ENCODE data around the gene SLC23A2.
"Not testable (repeated sequence)": the region's sequence is repeated elsewhere in the genome, so short reads cannot be mapped to it uniquely, and the experiment has no call there.

The SLC23A2 gene

DNA sequence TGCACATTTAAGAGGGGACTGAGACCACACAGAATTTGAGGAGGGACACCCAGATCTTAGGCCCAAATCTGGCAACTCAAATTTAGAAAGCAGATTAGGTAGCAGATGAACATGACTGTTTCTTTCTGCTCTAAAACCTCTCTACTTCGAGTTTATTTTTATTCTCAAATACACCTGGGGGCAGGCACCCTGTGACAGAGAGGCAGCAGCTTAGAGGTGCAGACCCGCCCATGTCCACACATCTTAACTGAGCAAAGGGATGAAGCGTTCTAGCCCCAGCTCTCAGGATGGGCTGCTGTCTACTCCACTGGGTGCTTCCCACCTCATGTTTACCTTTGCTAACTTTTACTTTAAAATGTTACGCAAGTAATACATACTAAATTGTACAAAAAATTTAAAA lies 125.0 kb downstream of the SLC23A2 start:
- DNase-seq (ENCODE audit: low read depth) = no peak

DNA sequence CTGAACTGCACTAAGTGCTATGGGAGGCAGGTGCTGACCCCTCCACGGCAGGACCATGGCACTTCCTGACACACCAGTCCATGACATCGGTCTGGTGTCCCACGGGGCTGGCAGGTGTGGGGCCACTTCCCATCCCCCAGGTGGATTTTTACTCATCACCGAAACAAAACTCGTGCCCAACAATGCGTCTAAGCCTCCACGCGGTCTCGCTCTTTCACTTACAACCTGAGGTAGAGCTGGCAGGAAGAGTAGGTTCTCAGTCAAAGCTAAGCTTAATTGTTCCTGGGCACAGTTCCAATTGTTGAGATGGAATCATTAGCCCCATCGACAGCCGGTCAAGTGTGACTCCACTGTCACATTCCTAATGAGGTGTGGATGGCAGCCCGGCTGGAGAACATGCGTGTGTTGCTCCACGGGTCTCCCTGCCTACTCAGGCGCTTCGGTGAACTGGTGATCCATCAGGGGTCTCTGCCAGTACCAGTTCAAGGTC lies 125.7 kb downstream of the SLC23A2 start:
- no peak for DNase-seq (ENCODE audit: low read depth)

DNA sequence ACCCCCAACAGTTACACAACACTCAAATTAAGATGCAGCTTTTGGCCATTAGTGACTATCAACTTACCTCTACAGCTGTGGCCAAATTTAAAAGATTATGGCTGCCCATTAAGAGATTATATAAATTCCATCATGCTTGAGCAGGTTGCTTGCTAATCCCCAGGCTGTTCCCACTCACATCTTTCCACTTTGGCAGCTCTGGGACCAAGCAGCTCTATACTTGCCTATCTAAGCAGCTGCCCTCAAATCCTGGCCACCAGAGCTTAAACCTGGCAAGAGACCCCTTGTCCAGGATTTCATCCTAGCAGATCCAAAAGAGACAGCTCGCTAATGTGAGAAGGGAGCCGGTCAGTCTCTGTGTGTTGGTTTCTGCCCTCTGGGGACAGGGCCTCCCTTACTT lies 127.9 kb downstream of the SLC23A2 start:
- DNase-seq (ENCODE audit: low read depth) = no peak

DNA sequence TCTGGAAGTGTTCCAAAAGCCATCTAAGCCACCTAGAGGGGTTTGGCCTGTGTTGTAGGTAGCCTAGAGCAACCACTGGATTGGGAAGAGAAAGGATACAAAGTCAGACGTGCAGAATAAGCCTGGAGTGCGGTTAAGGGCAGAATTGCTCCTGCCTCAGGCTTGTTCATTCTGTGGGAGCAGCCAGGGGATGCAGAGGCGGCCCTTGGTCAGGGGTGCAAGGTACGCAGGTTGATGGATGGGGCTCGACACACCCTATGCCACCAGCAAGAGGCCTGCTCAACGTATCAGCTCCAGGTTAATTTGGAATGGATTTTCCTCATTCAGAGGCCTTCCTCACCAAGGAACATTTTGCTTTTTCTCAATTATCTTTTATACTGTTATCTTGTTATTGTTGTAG lies 129.8 kb downstream of the SLC23A2 start:
- no peak for DNase-seq (ENCODE audit: low read depth)

DNA sequence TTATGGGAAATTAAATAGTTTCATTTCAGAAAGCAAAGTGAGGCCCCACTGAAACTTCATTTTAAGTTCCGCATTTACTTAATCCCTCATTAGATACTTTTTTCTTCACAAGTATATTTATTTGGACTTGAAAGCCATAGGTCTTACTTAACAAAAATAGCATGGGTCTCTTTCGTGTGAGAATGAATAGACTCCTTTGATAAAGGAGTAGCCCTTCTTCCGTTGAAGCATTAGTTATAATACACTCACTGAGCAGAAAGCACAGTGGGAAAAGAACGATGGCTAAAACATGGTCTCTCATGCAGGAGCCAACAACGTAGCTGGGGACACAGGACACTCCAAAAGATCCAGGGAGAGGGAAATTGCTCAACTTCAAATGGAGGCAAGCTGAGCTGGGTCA lies 130.4 kb downstream of the SLC23A2 start:
- no peak for DNase-seq (ENCODE audit: low read depth)

DNA sequence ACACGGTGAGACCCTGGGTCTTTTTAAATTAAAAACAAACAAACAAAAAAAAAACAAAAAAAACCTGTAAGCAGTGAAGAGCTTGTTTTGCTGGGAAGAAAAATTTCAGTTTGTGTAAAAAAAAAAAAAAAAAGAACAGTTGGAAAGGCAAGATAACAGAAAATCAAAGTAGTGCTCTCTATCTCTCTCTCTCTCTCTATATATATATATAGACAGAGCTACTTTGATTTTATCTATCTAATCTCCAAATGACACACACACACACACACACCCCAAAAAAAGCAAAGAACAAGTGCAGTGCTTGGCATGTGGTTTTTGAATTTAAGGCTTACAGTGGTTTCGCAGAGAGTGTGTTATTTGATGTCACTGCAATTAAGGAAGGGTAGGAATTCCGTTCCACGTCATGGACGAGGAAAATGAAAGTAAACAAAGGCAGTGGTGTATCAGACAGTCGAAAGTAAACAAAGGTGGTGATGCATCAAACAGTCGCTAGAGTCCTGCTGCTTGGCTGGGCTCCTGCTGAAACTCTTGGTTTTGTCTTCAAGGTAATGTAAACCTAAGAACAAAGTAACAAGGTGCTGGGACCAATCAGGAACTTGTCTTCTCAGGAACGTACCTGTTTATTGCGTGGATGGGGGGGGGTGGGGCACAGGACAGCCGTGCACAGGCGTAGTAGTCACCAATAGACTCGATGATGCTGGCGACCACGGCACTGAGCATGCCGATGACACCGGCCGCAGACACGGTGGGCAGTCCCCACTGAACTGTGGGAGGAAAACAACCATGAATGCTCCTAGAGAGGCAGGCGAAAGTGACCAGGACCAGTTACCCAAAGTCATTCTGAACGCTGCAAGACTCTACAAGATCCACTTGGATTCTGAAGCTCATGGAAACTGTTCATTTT lies 131.8 kb downstream of the SLC23A2 start:
- DNase-seq (ENCODE audit: low read depth) = no peak

DNA sequence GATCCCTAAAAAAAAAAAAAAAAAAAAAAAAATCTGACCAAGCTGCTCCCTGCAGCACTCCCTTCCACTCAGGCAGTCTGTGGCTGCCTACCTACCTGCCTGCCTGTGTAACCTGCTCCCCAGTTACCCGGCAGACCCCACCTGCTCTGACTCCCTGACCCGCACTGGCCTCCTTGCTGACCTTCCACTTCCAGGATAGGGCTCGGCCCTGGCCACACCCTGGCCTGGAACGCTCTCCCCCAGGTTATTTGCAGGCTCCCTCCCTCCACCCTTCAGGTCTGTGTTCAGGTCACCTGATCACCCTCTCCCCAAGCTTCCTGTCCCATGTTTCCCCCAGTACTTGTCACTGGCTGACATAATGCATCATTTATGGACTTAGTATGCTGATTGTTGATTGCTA lies 134.3 kb downstream of the SLC23A2 start:
- no peak for DNase-seq (ENCODE audit: low read depth)

DNA sequence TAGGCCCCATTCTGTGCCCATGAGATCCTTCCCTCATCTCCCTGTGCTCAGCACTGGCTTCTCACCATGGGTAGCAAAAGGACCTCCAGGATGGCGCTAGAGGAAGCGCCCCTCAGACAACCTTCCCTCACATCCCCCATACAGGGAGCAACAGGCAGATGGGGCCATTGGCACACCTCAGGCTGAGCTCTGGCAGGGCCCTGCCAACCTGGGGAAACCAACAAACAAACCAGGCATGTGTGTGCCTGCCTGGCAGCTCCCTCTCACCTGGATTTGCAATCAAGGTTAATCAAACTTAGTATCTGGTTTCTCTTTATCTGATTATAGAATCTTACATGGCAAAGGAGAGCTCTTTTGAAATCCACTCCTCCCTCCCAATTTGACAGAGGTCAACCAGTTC lies 134.9 kb downstream of the SLC23A2 start:
- no peak for DNase-seq (ENCODE audit: low read depth)

DNA sequence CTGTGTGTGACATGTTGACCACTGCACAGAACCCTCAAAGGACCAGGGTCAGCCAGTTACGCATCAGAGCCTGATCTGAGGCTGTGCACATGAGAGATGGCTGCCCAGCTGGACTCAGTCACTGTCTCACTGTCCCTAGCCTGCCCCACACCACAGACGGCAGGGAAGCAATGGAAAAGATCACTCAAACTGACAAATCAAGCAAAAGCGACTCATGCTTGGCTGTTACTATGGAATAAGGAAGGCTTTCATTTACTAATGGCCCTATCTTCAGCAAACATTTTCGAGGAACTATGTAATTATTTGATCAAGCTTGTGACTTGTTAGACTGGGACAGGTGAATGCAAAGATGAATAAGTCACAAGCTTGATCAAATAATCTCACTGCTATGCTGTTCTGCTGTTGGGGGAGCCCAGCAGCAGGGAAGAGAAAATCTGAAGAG lies 137.0 kb downstream of the SLC23A2 start:
- DNase-seq (ENCODE audit: low read depth) = no peak

DNA sequence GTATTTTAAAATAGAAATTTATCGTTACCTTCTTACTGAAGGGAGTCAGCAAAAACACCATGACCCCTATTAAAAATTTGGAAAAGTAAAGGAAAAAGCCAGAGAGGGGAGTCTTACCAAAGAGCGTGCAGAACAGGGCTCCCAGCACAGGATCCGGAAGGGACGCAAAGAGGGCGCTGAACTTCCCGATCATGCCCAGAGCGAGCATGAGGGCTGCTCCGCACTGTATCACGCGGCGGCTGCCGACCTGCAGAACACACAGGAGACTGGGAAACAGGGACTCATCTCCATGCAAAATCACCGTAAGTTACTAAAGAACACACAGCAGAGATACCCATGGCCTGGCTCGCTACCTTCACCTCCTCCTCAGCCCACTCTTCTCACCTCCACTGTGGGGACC lies 138.6 kb downstream of the SLC23A2 start:
- DNase-seq (ENCODE audit: low read depth) = no peak

DNA sequence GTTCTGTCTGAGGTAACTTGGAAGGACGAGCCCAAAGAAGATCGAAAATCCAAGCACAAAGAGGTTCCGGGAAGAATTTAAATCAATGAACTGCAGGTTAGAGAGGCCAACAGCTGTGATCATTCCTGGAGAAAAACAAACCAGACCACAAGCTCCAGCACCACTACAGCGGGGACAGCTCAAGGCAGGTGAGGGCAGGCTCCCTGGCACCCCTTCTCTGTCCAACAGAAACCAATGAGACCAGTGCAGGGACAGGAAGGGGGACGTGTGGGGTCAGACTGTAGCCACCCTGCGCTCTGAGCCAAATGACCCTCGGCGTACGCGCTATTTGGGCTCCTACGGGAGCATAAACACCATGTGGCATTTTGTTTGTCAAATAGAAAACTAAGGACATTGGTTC lies 139.3 kb downstream of the SLC23A2 start:
- no peak for DNase-seq (ENCODE audit: low read depth)

DNA sequence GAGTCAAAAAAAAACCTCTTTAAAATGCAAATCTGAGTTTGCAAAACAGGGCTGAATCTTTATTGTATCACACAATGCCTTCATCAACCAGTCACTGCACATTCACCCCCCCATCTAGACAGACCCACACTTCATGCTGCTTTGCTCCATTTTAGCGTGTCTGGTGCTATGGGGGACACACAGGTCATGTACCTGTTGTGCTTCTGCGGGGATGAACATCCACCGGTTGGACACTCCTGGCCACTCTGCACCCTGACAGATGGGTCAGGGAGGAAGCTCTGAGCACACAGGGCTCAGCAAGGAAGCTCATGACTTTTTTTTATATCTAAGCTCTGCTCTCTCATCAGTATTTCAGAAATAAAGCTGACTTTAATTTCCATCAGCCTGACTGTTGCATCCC lies 143.3 kb downstream of the SLC23A2 start:
- no peak for DNase-seq (ENCODE audit: low read depth)

DNA sequence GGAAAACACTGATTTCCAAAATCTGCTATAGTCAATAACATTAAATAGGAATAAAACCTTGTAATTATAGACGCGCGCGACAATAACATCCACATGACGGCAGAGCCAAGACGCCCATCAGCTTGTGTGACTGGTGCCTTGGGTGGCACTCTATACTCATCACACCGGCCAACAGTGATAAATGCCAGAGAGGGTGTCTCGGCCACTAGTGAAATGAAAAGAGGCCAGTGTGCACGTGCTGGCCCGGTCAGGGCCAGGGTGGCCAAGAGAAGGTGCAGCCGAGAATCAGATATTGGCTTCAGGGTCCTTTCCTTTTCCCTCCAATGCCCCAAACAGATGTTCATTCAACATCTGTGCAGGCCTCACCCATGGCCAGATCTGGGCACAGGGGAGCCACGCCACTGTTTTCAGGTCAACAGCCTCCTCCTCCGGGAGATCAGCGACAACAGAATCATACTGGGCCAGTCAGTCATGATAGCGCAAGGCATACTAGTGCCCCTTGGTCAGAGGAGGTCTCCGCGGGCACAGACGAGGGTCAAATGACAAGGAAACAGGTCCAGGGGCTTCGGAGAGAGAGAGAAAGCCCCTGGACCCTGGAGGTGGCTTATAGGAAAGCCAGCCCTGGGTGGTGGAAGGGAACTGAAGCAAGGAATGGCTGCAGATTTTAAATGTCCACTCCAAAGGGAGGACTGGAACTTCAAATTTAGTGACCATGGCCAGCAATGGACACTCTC lies 145.1 kb downstream of the SLC23A2 start:
- no peak for DNase-seq (ENCODE audit: low read depth)

DNA sequence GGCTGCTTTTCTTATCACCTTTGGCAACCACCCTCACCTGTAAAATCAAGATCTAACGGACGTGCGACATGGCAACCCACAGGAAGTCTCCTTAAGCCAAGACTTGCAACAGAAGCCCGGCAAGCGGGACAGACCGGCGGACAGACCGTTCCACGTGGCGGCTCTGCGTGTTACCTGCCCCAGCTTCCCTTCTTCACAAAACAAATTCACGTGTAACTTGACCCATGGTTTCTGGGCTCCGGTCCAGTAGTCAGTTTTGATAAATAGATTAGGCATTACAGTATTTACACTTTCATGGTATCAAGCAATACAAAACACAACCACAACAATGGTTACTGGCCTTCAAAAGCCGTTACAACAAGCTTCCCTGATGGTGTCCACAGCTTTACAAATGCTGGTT lies 145.8 kb downstream of the SLC23A2 start:
- DNase-seq (ENCODE audit: low read depth) = no peak

DNA sequence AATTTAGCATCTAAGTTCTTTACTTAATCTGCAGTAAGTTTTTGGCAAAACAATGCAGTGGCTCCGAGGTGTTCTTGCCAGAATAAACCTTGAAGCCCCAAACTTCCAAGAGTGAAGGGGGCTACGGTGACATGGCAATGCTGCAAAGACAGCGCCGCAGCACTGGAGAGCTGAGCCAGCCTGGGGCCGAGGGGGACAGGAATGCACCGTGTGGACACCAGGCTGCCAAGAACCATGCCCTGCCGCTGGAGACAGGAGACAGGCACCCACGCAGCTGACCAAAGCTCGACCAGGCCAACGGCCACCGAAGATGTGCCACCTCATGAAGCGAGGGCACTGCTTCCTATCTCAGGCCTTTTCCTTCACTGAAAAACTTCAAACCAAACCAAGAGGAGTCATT lies 146.2 kb downstream of the SLC23A2 start:
- DNase-seq (ENCODE audit: low read depth) = no peak

DNA sequence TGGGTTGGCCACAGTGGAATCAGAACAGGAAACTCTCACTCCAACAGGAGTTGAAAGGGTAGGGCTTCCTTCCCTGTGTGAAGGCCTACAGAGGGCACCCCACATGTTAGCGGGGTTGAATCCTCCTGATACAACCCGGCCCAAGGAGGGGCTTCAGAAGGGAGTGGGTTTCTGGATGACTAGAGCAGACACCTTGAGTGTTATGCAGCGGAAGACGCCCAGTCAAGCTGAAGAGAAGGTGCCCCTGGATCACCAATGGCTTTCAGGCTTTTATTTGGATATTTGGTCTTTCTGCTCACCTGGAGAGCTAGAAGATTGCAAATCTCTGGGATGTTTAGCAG lies 146.8 kb downstream of the SLC23A2 start:
- no peak for DNase-seq (ENCODE audit: low read depth)

DNA sequence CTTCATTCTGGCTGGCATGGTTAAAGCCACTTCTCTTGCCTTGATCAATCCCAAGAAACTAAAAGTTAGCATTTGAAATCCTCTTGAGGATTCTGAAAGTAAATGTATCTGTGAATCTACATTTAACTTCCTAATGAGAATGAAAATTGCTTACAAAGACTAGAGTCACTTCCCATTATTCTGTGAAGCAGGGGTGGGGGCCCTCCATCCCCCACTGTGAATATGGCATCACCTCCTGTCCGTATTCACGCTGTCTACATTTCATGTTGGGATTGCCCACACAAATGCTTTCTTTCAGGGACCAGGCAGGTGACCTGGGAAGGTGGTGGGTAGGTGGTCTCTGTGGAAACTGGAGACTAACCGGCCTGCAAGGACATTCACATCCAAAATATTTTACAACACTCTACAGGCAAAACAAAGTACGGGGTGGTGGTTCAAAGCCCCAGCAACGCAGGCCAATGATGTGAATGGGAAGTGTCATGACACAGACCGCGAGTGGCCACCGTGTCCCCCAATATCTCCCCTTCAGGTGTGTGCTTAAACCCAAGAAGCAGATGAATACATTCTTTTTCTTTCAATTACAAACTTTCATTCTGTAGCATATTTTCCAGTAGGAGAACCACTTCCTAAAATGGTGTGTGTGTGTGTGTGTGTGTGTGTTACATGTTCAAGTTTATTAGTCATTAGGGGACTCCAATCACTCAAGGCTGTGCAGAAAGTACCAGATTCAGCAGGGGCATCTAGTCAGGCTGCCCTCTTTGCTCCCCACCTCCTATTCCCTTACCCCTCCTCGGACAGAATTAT lies 147.4 kb downstream of the SLC23A2 start:
- no peak for DNase-seq (ENCODE audit: low read depth)

DNA sequence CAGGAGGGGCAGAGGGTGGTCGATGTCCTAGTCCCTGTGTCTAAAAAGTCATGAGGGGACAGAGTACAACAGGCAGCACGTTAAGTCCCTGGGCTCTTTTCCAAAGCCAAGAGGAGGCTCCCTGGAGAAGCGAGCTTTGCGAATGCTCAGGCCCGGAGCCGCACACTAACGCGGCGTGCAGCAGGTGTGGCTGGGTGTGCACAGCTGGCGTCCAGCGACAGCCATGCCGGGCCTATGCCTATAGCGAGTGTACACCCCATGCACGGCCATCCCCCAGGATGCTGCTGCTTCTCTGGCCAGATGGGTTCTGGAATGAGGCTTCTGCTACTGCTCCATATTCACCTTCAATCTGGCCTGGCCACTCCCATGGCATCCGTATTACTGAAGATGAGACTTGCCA lies 148.3 kb downstream of the SLC23A2 start:
- no peak for DNase-seq (ENCODE audit: low read depth)

DNA sequence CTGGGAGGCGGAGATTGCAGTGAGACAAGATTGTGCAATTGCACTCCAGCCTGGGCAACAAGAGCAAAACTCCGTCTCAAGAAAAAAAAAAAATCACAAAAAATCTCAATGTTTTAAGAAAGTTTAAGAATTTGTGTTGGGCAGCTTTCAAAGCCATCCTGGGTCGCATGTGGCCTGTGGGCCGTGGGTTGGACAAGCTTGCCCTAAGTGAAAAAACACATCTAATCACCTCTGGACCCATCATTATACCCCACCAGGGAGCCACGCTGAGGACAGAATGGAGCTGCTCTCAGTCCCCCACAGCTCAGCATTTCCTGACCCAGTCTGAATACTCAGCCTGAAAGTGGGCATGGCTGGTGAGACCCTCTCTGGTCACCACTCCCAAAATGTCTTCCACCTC lies 150.3 kb downstream of the SLC23A2 start:
- DNase-seq (ENCODE audit: low read depth) = no peak

DNA sequence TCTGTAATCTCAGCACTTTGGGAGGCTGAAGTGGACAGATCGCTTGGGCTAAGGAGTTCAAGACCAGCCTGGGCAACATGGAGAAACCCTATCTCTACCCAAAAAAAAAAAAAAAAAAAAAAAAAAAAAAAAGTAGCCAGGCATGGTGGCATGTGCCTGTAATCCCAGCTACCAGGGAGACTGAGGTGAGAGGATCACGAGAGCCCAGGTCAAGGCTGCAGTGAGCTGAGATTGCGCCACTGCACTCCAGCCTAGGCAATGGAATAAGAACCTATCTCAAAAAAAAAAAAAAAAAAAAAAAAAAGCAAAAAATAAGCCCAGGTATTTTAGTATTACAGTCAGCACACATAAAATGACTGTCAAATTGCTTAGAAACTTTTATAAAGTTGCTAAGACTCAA lies 152.5 kb downstream of the SLC23A2 start:
- DNase-seq (ENCODE audit: low read depth) = not testable (repeated sequence)

DNA sequence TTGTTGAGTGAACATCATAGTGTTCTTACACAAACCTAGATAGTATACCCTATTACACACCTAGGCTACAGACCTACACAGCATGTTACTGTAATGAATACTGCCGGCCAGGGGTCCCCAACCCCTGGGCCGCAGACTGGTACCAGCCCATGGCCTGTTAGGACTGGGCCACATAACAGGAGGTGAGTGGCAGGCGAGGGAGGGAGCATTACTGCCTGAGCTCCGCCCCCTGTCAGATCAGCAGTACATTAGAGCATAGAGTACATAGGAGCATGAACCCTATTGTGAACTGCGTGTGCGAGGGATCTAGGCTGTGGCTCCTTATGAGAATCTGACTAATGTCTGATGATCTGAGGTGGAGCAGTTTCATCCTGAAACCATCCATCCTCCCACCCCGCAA lies 153.3 kb downstream of the SLC23A2 start:
- no peak for DNase-seq (ENCODE audit: low read depth)

DNA sequence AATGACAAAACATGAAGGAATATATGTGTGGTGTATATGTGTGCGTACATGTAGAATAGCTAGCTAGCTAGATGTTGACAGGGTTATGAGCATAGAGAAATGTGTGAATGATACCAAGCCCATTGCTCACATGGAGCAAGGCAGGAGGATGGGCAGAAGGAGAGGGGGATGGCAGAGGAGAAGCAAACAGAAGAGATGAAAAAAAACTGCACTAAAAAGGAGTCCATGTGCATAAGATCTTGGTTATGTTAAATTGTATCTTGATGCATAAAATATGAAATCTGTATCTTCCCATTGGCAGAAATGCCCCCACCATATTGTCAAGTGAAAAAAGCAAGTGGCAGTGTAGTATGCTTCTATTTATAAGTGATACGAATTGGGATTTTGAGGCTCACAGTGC lies 154.5 kb downstream of the SLC23A2 start:
- no peak for DNase-seq (ENCODE audit: low read depth)

Measured in non-pigmented ciliary epithelial cell (primary cell).